Stimulated activated CD4-positive, alpha-beta T cell treated with anti-CD3 and anti-CD28 coated beads, Interleukin-12 subunit alpha, Interleukin-12 subunit beta, amount 100 ng/mL, for 4 hours (primary cell): ENCODE data around the gene RNF43.
"Not testable (repeated sequence)": the region's sequence is repeated elsewhere in the genome, so short reads cannot be mapped to it uniquely, and the experiment has no call there.

ENCODE experiments used
- DNase-seq: peaks from one replicate; pipeline ENCODE4 v3.0.0-alpha.2; 2020

RNF43 gene

DNA sequence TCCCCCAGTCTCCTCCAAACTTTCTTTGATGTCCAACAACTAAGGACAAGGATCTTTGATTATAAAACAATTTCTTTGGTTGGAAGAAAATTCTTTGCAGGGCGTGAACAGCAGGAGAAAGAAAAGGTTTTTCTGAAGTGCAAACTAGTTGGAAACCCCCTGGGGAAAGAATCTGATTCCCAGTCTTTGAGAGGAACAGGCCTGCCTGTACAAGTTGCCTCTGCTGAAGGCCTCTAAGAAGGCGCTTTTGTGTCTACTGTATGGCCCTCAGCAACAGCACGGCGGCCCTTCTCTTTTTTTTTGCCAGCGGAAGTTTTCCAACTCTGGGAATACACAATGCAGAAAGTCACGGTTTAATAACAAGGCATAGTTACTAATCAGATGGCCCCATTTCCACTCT, 14.0 kb downstream of the RNF43 start:
- no peak for DNase-seq

DNA sequence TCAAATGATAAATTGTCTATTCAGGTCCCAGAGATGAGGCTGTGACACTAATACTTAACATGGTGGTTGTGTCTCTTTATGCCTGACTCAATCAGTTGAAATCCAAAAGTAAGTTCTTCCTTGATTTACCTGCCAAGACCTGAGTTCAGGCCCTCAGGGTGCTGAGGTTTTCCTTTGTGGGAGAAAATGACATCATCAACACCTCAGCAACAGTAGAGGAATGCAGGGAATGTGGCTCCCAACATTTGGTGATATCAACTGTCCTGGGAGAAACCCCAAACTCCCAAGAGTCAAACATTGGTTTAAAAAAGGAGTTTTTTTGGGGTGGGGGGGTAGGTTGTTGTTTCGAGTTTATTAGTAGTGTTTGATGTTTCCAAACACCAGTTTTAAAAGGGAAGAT, 14.7 kb downstream of the RNF43 start:
- DNase-seq, result no peak

DNA sequence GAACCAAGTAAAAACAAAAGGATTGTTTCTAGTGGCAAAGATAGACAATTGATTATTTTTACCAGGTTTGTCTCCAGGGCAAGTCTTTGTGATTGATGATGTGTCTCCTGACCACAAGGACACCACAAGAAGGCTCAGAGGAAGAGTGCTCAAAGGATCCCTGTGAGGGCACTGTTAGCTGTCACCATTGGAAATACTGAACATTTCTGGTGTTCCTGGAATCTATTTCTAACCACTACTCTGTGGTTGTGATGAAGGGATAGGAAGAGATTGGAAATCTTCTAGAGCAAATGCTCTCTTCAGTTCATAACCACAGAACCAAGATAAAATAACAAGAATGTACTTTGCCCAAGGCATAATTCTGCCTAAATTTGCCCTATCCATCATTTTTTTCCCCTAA, 15.3 kb downstream of the RNF43 start:
- DNase-seq, result no peak

DNA sequence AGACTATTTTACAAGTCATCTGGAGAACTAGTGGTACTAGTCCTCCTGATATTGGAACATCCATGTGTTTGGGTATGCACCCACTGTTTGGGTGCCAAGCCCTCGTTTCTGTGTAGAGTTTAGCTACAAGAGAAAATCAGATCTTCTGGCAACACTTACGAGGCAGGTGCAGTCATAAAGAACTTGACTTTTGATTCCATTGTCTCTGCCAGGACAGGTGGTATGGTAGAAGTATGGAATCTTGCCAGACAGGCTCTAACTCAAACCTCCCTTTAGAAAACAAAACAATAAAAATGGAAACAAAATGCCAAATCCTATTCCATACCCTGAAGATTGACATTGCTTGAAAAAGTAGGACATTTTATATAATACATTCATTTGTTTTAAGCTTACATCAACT, 16.0 kb downstream of the RNF43 start:
- DNase-seq, result no peak

DNA sequence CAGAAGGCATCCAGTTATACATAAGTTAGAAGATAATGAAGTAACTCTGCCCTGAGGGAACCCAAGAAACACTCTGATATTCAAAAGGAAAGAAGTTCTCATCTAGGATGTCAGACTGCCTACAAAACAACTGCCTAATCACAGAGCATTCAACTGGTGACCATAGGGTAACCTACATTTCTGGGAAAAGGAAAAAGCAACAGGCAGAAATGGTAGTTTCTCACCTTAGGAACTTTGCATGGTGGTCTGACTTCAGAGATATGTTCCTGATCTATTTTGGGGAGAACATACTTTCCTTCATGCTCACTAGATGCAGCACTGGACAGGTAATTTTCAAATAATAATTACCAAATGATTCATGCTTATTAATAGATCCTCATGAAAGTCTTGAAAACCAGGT, 16.5 kb downstream of the RNF43 start:
- no peak for DNase-seq

DNA sequence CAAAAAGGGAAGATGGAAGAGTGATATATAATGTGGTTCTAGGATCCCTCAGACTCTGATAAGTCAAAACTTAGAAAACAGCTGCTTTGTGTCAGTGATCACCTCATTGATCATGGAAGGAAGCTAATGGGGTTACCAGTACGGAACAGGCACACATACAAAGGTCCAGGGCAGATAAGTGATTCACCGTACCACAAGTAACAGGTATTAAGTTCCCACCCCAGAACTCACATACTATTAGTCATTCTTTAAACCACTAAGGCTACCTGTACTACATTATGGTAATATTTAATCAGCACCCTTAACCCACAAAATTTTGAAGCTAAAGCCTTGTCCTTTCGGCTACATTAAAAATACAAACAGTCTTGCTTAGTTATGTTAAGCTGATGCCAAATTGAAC, 17.4 kb downstream of the RNF43 start:
- no peak for DNase-seq

DNA sequence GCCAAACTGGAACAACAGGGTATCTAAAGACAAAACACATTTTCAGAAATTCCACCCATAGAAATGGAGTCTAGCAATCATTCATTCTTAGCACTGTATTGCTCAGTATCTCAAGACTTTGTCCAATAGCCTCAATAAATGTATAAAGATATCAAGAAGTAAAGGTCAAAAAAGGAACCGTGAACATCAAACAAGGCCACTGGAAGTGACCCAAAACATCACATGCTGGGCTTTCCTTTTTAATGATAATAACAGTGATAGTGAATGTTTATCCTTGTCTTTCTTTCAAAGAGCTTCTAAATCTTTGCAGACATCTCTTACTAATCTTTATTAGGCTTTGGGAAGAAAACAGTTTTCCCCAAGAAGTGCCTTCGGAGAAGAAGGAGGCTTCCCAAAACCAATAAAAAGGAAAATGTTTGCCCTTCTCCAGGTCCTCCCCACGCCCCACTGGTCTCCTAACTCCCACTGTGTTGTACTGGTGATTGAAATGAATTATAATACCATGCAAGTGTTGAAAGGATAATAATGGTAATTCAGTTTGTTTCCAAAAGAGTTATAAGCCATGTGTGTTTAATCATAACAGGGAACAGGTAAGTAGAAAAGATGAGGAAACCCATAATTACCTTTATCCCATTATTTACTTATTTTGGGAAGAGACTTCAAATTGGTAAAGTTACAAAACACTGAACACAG, 18.6 kb downstream of the RNF43 start:
- no peak for DNase-seq

DNA sequence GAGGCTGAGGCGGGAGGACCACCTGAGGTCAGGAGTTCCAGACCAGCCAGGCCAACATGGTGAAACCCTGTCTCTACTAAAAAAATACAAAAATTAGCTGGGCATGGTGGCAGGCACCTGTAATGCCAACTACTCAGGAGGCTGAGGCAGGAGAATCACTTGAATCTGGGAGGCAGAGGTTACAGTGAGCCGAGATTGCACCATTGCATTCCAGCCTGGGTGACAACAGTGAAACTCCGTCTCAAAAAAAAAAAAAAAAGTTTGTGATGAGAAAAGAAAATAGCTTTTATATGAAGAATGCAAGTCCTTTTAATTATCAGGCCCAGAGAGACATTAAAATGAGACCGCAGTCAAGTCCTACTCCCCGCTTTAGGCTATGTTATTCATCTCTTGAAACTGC, 19.9 kb downstream of the RNF43 start:
- DNase-seq, result not testable (repeated sequence)

DNA sequence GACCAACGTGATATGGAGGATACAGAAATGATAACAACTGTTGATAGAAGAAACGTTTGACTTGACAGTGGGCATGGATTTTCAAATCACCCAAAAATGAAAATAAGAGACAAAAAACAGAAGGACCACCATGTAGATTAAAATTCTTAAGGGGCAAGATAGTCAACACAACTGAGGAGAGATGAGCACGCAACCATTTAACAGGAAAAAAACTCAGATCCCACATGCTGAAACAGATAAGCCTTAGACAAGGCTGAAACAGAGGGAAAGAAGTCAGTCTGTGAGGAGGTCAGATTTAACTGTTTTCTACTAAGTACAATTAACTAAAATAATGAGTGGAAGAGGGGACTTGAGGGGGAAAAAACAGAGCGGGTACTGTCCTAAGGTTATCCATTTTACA, 21.2 kb downstream of the RNF43 start:
- DNase-seq, result no peak

DNA sequence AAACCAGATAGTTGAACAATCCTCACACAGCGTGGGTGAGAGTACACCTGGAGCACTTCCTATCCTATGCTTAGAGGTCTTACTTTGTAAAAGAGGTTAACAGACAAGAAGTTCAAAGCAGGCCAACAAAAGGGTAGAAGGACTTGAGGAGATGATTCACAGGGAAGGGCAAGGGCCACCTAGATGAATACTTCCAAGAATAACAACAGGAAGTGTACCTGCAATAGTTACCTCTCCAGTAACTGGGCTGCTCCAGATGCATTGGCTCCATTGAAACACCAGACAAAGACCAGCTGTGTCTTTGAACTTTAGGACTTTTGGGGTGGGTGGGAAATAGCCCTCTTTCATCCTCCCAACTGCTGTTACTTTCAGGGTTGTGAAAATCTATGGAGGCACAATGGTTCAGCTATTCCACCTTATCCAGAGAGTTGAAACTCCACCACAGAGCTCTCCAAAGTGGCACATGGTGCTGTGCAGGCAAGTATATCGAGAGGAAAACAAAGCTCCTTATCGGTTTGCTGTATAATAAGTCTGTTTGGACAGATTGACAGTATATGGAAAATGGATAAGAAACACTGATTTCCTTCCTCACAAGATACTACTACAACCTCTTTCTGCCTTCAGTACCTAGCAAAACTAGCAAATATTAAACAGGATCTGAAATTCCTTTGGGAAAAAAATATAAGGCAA, 22.7 kb downstream of the RNF43 start:
- DNase-seq, result no peak

DNA sequence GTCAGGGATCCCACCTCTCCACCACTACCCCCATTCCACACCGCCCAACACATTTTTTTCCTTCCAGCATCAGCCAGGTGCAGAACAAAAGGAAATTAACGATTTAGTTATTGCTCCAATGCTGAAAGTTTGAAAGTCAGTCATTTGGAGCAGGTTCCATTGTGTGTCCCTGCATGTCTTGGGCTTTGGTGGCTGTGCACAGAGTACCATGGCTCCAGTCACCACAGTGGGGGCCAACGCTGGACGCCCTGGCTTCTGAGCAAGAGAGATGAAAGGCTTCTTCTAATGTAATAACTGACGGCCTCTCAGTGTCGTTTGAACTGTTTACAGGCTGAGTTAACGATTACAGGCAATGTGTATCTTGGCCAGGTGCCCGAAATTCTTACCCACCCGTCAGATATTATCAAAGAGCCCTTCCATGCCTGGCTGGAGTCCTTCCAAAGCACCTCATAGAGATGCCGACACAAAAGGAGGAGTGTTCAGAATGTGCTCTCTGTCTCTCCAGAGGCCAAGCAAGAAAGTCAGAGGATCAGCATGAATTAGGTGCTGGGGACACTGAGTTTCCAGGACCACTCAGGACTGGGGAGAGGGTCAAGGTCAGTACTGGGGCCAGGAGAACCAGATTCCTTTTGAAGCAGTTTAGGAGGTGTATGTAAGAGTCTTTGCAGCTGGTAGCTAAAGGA, 25.9 kb downstream of the RNF43 start:
- no peak for DNase-seq

DNA sequence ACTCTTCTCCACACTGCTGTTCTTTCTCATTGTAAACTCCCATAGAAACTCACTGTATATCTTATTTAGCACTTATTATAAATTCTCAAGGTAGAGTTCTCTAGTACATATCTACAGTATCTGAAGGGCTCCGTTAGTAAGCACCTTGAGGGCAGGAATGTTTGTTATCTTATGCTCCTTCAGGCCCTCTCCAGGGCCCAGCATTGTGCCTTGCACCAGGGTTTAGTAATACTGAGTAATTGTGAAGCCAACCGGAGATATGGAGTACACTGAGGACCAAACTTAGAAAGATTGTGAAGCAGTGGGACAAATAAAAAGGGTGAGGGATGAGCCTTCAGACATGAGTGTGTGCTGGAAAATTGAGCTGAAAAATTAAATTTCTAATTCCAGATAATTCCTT, 26.4 kb downstream of the RNF43 start:
- no peak for DNase-seq

DNA sequence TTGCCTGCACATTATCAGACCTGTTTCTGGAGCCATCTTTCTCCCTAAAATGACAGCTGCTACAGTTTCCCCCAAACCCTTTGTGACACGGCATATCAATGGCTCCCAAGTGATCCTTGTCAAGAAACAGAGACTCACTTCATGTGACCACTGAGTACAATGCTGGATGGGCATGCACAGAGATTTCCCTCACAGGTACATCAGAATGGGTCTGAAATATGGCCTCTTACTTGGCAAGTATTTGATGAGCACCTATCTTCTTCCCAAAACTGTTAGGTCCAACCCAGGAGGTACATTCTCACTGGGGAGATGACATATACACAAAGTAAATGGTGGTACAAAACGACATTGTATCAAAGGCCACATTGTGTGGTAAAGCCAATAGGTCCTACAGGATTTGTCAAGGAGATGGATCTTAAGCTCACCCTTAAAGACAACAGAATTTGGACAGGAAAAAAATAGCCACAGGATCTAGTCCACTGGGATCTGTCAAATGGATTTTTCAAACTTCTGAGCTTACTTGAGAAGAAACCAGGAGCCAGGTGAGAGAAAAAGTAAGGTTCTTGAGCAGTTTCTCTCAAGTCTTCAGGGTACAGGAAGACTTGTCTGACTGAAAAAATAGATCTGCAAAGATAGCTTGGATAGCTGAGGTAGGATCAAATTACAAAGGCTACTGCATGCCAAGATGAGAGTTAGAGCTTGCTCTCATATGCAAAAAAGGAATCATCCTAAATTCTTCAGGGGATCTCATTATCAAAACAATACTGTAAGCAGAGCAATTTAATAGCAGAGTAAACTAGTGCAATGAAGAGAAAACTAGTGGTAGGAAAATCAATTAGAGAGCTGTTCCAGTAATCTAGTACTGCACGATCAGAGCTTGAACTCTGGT, 28.8 kb downstream of the RNF43 start:
- no peak for DNase-seq

DNA sequence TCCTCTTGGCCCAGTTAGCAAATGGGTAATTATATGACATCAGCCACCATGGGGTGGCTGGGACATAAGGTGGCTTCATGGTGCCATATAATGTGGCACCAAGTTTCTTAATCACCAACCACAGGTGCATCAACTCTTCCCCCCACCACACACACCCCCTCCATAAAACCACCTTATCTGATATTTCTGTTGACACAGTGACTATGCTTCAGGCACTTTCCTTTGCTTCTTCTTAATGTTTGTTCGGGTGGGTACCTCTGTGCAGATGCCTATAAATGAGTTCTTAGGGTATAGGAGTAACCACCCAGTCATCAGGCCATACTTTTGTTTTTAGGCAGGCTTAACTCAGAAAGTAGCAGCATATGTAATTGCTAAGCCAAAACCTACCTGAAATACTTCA, 29.5 kb downstream of the RNF43 start:
- no peak for DNase-seq

DNA sequence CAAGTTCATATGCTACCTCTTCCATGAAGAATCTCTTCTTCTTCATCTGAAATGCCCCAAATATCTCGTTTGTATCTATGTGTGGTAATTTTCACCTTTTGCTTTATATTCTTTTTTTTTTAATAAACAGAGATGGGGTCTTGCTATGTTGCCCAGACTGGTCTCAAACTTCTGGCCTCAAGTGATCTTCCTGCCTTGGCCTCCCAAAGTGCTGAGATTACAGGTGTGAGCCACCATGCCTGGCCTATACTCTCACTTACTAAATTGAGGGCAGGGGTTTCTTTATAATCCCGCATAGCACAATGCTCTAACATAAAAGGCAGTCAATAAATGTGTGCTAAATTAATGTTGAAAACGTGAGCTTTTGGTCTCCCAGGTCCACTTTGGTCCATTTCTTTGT, 30.6 kb downstream of the RNF43 start:
- DNase-seq, result no peak

DNA sequence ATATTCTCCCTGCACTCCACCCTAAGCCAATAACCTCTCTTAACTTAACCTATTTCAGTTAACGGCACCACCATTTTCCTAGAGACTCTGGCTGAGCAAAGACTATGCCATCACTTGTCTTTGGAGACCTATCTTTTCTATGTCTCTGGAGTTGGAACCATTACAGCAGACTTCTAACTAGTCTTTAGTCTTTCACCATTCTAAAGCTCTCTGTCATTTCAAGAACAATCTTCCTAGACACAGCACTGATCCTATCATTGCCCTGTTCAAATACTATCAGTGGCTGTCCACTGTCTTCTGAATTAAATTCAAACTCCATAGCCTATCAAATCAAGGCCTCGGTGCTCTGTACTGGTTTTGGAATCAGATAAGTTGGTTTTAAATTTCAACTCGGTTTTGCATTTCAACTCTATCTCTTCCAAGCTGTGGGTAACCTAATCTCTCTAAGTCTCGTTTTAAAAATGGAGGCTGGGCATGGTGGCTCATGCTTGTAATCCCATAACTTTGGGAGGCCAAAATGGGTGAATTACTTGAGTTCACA, 31.9 kb downstream of the RNF43 start:
- no peak for DNase-seq

DNA sequence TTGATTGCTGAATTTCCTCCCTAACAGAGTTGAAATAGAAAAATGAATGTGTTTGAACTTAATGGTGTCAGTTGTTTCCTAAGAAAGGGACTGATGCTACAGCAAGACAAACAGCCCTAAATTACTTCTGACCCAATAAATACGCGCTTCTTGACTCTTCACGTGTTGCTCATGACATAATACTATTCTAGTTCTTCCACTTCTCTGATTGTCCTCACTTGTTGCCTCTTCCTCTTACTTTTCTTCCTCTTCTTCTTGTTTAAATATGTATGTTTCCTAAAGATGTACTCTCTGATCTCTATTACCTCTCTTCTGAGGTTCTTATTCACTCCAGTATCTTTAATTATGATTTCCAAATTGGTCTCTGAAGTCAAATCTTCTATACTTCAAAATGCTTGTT, 32.4 kb downstream of the RNF43 start:
- DNase-seq, result no peak

DNA sequence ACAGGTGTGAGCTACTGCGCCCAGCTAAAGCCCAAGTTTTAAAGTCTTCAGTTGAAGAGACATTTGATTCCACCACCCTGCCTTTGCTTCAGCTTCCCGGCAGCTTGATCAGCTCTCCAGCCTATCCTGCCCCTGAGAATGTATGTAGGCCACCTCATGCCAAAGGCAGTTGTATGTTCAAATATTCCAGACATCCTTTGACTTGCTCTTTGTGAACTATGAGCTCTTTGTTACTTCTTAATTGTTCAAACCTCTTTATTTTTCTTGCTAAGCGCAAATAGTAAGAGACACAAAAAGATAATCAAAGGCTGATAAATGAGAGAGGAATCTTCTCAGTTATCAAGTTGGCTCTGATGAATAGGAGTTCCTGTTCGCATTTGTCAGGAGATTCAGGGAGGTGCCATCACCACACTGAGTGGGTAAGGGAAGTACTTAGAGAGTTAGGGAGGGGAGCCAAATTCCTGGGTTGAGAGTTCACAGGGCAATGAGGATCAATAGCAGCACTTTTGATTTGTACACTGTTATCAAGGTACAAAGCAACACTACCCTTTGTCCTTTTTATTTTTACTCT, 33.4 kb downstream of the RNF43 start:
- DNase-seq, result no peak

DNA sequence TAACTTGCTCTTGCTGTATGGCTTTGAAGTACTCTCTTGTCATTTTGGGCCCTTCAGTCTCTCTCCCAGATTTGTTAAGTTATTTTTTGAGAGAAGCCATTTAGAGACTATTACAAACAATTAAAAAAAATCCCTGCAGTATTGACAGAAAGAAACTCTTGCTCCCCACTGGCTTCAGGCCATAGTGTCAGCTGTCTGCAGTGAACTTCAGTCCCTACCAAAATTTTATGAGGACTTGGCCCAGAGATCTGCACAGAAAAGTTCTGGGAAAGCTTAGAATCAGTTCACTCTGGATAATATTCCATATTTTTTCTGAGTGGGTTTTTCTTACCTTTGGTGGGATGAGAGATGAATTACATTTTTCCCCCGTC, 34.5 kb downstream of the RNF43 start:
- no peak for DNase-seq

DNA sequence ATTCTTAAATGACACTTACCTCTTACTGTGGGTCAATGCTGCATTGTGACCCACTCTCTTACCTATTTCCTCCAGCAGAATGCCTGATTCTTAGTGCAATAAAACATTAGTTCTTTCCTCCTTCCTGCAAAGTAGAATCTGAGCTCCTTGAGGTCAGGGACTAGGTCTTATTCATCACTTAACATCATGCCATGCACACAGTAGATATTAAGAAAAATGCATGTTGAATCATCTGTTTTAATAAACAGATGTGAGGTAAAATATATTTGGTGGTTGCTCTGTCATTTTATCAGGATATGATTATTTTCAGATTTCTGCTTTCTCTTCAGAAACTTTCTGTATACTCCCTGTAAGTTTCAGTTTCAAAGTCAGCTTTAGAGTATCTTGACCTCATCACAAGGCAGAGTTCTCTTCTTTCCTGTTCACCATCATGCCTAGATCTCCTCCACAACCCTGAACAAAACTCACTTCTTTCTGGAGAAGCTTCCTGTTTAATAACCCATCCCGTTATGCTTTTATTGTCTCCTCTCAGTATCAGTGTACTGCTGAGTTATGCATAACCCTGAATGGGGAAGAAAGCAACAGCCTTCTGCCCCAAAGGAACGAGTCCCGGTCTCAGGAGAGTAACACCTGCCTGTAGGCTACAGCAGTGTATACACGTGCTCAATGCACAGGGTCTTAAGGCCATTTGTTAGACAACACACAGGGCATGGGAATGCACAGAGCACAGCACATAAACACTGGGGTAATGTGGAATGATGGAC, 35.0 kb downstream of the RNF43 start:
- DNase-seq, result no peak

DNA sequence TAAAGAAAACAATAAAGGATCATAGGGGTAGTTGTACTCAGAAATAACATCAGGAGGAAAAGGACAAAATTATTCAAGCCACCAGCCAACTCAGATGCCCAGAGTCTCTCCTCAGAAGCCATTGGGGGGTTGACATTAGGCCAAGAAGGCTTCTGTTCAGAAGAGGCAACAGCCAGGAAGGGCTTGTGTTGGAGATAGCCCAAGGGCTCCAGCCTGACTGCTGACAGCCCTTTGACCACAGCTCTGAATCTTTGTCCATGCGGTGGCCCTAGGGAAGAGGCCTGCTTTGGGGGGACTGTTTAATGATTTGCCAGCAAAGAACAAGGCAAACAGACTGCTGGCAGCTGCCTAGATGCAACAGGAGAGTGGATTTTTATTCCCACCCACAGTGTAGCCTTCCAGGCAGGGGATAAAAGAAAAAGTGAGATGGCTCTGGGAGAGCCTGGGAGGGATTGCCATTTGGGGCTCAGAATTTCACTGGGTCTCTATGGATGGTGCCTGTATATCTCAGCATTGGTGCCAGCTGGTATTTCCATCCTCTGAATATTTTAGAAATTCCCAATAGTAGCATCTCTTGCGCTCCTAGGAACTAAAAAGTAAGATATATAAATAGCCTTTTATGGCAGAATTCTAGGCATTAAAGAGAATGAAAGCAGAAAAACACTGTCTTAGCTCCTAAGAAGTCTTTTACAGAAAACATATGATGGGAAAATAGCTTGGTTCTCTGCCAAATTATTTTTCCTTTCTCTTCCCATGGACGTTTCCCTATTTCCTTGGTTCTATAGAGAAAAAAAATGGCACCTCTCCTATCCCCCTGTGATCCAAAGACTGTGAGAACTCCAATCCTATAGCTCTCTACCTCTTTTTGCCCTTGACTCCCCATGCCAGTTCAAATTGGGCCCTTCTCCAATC, 36.0 kb downstream of the RNF43 start:
- no peak for DNase-seq
